Measurements from ENCODE around the gene SLC16A11.

DNA sequence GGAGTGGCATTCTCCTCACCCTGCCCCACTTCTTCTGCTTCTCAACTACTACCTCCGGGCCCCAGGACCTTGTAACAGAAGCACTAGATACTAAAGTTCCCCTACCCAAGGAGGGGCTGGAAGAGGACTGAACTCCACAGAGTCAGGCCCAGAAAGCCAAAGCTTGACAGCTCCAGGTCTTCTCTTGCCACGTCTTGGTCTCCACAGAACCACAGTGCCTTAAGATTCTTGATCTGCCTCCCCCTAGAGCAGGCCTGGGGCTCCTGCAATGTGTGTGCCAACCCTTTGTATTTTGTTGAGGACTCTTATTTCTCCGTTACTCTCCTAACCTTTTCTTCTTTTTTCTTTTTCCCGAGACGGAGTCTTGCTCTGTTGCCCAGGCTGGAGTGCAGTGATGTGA lies 4.1 kb downstream of the SLC16A11 start:
- TF ChIP-seq, protein P1, sequence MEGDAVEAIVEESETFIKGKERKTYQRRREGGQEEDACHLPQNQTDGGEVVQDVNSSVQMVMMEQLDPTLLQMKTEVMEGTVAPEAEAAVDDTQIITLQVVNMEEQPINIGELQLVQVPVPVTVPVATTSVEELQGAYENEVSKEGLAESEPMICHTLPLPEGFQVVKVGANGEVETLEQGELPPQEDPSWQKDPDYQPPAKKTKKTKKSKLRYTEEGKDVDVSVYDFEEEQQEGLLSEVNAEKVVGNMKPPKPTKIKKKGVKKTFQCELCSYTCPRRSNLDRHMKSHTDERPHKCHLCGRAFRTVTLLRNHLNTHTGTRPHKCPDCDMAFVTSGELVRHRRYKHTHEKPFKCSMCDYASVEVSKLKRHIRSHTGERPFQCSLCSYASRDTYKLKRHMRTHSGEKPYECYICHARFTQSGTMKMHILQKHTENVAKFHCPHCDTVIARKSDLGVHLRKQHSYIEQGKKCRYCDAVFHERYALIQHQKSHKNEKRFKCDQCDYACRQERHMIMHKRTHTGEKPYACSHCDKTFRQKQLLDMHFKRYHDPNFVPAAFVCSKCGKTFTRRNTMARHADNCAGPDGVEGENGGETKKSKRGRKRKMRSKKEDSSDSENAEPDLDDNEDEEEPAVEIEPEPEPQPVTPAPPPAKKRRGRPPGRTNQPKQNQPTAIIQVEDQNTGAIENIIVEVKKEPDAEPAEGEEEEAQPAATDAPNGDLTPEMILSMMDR (IDR thresholded peaks at IDR 0.05 in 8 of 11, conservative IDR thresholded peaks at IDR 0.05 in 3 of 11) = no peak
- TF ChIP-seq POLR2AphosphoS5 (IDR thresholded peaks at IDR 0.05) (no peak), POLR2A (IDR thresholded peaks at IDR 0.05) (no peak)
